Mesendoderm (in vitro differentiated cells): ENCODE data around the gene PRKD1.
"Not testable (repeated sequence)": the region's sequence is repeated elsewhere in the genome, so short reads cannot be mapped to it uniquely, and the experiment has no call there.

ENCODE experiments used
- DNase-seq: peaks from one replicate; pipeline ENCODE4 v3.0.0; 2013
- H2AK5ac ChIP-seq: 2 replicates; pipeline ENCODE4 v1.6.1; 2013; ENCODE audit warnings: low read length, inconsistent platforms
- H2BK120ac ChIP-seq: 2 replicates; pipeline ENCODE4 v1.6.1; 2013; ENCODE audit warnings: low read depth, mild to moderate bottlenecking, low read length, moderate library complexity, mixed read lengths
- H2BK15ac ChIP-seq: replicated peaks from 2 replicates; pipeline ENCODE4 v1.6.1; 2013; ENCODE audit warnings: low read depth, mild to moderate bottlenecking, moderate library complexity
- H2BK5ac ChIP-seq: 2 replicates; pipeline ENCODE4 v1.6.1; 2013; ENCODE audit warnings: low read length, inconsistent platforms
- H3K18ac ChIP-seq: 2 replicates; pipeline ENCODE4 v1.6.1; 2013; ENCODE audit warnings: mild to moderate bottlenecking, low read length, mixed read lengths
- H3K23ac ChIP-seq: one replicate; pipeline ENCODE4 v1.6.1; 2013; ENCODE audit warnings: low read length
- H3K27ac ChIP-seq: 2 replicates; pipeline ENCODE4 v1.5.1; 2013; ENCODE audit warnings: low read depth, mild to moderate bottlenecking, inconsistent platforms, low read length, moderate library complexity
- H3K27me3 ChIP-seq: 2 replicates; pipeline ENCODE4 v1.6.1; 2013; ENCODE audit warnings: low read length, control low read depth, mild to moderate bottlenecking, inconsistent platforms; ENCODE audit not compliant: insufficient read depth, poor library complexity
- H3K36me3 ChIP-seq: 2 replicates; pipeline ENCODE4 v1.6.1; 2013; ENCODE audit warnings: low read length, inconsistent platforms; ENCODE audit not compliant: control insufficient read depth, insufficient read depth
- H3K4ac ChIP-seq: one replicate; pipeline ENCODE4 v1.6.1; 2013; ENCODE audit warnings: low read depth, mild to moderate bottlenecking, low read length, moderate library complexity
- H3K4me1 ChIP-seq: 2 replicates; pipeline ENCODE4 v1.6.1; 2013; ENCODE audit warnings: low read depth, low read length, inconsistent platforms; ENCODE audit not compliant: control insufficient read depth
- H3K4me2 ChIP-seq: 2 replicates; pipeline ENCODE4 v1.6.1; 2013; ENCODE audit warnings: low read length
- H3K4me3 ChIP-seq: 2 replicates; pipeline ENCODE4 v1.5.1; 2013; ENCODE audit warnings: mild to moderate bottlenecking, low read length
- H3K56ac ChIP-seq: one replicate; pipeline ENCODE4 v1.6.1; 2013; ENCODE audit warnings: low read length
- H3K79me1 ChIP-seq: 2 replicates; pipeline ENCODE4 v1.6.1; 2013; ENCODE audit warnings: low read length, inconsistent platforms
- H3K79me2 ChIP-seq: 2 replicates; pipeline ENCODE4 v1.6.1; 2013; ENCODE audit warnings: mild to moderate bottlenecking, low read length; ENCODE audit not compliant: control insufficient read depth, insufficient read depth
- H3K9ac ChIP-seq: 2 replicates; pipeline ENCODE4 v1.6.1; 2013; ENCODE audit warnings: low read length, inconsistent platforms
- H4K5ac ChIP-seq: one replicate; pipeline ENCODE4 v1.6.1; 2013; ENCODE audit warnings: low read length
- H4K8ac ChIP-seq: one replicate; pipeline ENCODE4 v1.6.1; 2013; ENCODE audit warnings: low read depth, mild to moderate bottlenecking, control low read depth, low read length, moderate library complexity
- WGBS: extraction: QIAGEN DNeasy Blood & Tissue Kit; methylation state at CpG from one replicate; pipeline ENCODE4 v1.1.7; 2013; ENCODE audit warnings: low lambda C conversion rate, missing lambda C conversion rate; ENCODE audit not compliant: insufficient coverage; ENCODE audit errors: extremely low coverage; 5-methylcytosine and 5-hydroxymethylcytosine counted together

The PRKD1 gene

GRCh38 chr14:29705801-29706200 lies 221.8 kb downstream of the PRKD1 start:
- H4K5ac ChIP-seq = no peak overlapping the region
- H3K4ac ChIP-seq = no peak overlapping the region
- no peak overlapping the region for H4K8ac ChIP-seq
- H3K27ac ChIP-seq = no peak overlapping the region
- H3K56ac ChIP-seq = no peak overlapping the region
- no peak overlapping the region for H2BK120ac ChIP-seq
- no peak overlapping the region for H3K23ac ChIP-seq
- H2BK15ac ChIP-seq = no peak overlapping the region
- no peak overlapping the region for H3K9ac ChIP-seq
- no peaks in the 10 kb centered on the region for H3K27me3 ChIP-seq
- no peak overlapping the region for H3K4me3 ChIP-seq
- no peak overlapping the region for H3K4me2 ChIP-seq
- H3K4me1 ChIP-seq = no peaks in the 10 kb centered on the region
- no peaks in the 10 kb centered on the region for H3K36me3 ChIP-seq
- no peaks in the 10 kb centered on the region for H3K79me1 ChIP-seq
- no peak overlapping the region for H3K18ac ChIP-seq
- H2AK5ac ChIP-seq = no peak overlapping the region
- no peaks in the 10 kb centered on the region for H3K79me2 ChIP-seq
- no peak overlapping the region for H2BK5ac ChIP-seq
- no CpG with 5 or more reads among the region's 1 CpG for WGBS
- DNase-seq = no peak

- not testable (repeated sequence) for H2BK120ac ChIP-seq, H3K4me2 ChIP-seq, H3K27me3 ChIP-seq, H3K4ac ChIP-seq, H3K18ac ChIP-seq, H4K8ac ChIP-seq, H4K5ac ChIP-seq, H3K23ac ChIP-seq, H3K4me3 ChIP-seq, H3K4me1 ChIP-seq, H3K79me2 ChIP-seq, H3K27ac ChIP-seq, H2BK5ac ChIP-seq, H2BK15ac ChIP-seq, DNase-seq, H3K56ac ChIP-seq, H3K9ac ChIP-seq, H3K79me1 ChIP-seq, H3K36me3 ChIP-seq, H2AK5ac ChIP-seq
- WGBS = no CpG with 5 or more reads among the region's 2 CpGs
Measured at GRCh38 chr14:29689597-29689996, 238.1 kb downstream of the PRKD1 start.

- Histone ChIP-seq H3K27me3 (no peaks in the 10 kb centered on the region), H2AK5ac (no peak overlapping the region), H3K27ac (no peak overlapping the region), H3K36me3 (no peaks in the 10 kb centered on the region), H3K4ac (no peak overlapping the region), H3K79me2 (no peaks in the 10 kb centered on the region), H2BK5ac (no peak overlapping the region), H3K18ac (no peak overlapping the region), H2BK120ac (no peak overlapping the region), H3K4me2 (no peak overlapping the region), H3K79me1 (no peaks in the 10 kb centered on the region), H3K56ac (no peak overlapping the region), H3K23ac (no peak overlapping the region), H3K4me3 (no peak overlapping the region), H4K5ac (no peak overlapping the region), H3K4me1 (no peaks in the 10 kb centered on the region), H2BK15ac (no peak overlapping the region), H4K8ac (no peak overlapping the region), H3K9ac (no peak overlapping the region)
- WGBS = no CpG with 5 or more reads among the region's 2 CpGs
- no peak for DNase-seq
Measured at GRCh38 chr14:29687866-29688265, 239.8 kb downstream of the PRKD1 start.

- Histone ChIP-seq H3K27ac (no peak overlapping the region), H3K79me1 (no peaks in the 10 kb centered on the region), H3K18ac (no peak overlapping the region), H2BK120ac (no peak overlapping the region), H3K4ac (no peak overlapping the region), H4K8ac (no peak overlapping the region), H3K9ac (no peak overlapping the region), H3K79me2 (no peaks in the 10 kb centered on the region), H3K4me2 (no peak overlapping the region), H3K36me3 (no peaks in the 10 kb centered on the region), H3K4me1 (no peaks in the 10 kb centered on the region), H2AK5ac (no peak overlapping the region), H4K5ac (no peak overlapping the region), H3K56ac (no peak overlapping the region), H2BK5ac (no peak overlapping the region), H3K27me3 (no peaks in the 10 kb centered on the region), H3K4me3 (no peak overlapping the region), H2BK15ac (no peak overlapping the region), H3K23ac (no peak overlapping the region)
- no peak for DNase-seq
- WGBS = no CpG with 5 or more reads among the region's 5 CpGs
Measured at GRCh38 chr14:29687071-29687765, 240.4 kb downstream of the PRKD1 start.

- no peaks in the 10 kb centered on the region for H3K79me2 ChIP-seq
- H3K4me3 ChIP-seq = no peak overlapping the region
- H3K56ac ChIP-seq = no peak overlapping the region
- no peak overlapping the region for H3K18ac ChIP-seq
- no peak overlapping the region for H3K9ac ChIP-seq
- no peak overlapping the region for H3K4ac ChIP-seq
- H2AK5ac ChIP-seq = no peak overlapping the region
- no peaks in the 10 kb centered on the region for H3K79me1 ChIP-seq
- no peak overlapping the region for H2BK15ac ChIP-seq
- no peak overlapping the region for H3K23ac ChIP-seq
- no peak overlapping the region for H4K8ac ChIP-seq
- no peaks in the 10 kb centered on the region for H3K36me3 ChIP-seq
- no peak overlapping the region for H3K4me2 ChIP-seq
- no peak for DNase-seq
- H4K5ac ChIP-seq = no peak overlapping the region
- H3K27ac ChIP-seq = no peak overlapping the region
- no peaks in the 10 kb centered on the region for H3K27me3 ChIP-seq
- H2BK5ac ChIP-seq = no peak overlapping the region
- H2BK120ac ChIP-seq = no peak overlapping the region
- H3K4me1 ChIP-seq = no peaks in the 10 kb centered on the region
Measured at GRCh38 chr14:29684926-29685325, 242.7 kb downstream of the PRKD1 start.

- no peak overlapping the region for H2BK15ac ChIP-seq
- H3K23ac ChIP-seq = no peak overlapping the region
- no peak overlapping the region for H4K8ac ChIP-seq
- H3K4ac ChIP-seq = no peak overlapping the region
- H2BK120ac ChIP-seq = no peak overlapping the region
- H3K79me1 ChIP-seq = no peaks in the 10 kb centered on the region
- H2AK5ac ChIP-seq = no peak overlapping the region
- no peak overlapping the region for H3K56ac ChIP-seq
- DNase-seq = no peak
- H3K9ac ChIP-seq = no peak overlapping the region
- no peak overlapping the region for H3K18ac ChIP-seq
- no peak overlapping the region for H4K5ac ChIP-seq
- no peaks in the 10 kb centered on the region for H3K4me1 ChIP-seq
- no peak overlapping the region for H3K4me2 ChIP-seq
- H3K27ac ChIP-seq = no peak overlapping the region
- H3K27me3 ChIP-seq = no peaks in the 10 kb centered on the region
- H3K36me3 ChIP-seq = no peaks in the 10 kb centered on the region
- WGBS = no CpG with 5 or more reads among the region's 2 CpGs
- H3K79me2 ChIP-seq = no peaks in the 10 kb centered on the region
- no peak overlapping the region for H3K4me3 ChIP-seq
- no peak overlapping the region for H2BK5ac ChIP-seq
Measured at GRCh38 chr14:29682789-29683188, 244.9 kb downstream of the PRKD1 start.
